UCSD-AML1 (cell line): ENCODE results near the gene ARHGAP45.
A peak's percentile ranks its signal among the peaks of the same experiment; 100 is the strongest.

Source experiments
- DNase-seq: peaks from one replicate; lab custom pipeline; 2025; ENCODE audit not compliant: unreplicated experiment; lab: John Stamatoyannopoulos, UW

ARHGAP45 gene

GRCh38 chr19:1070576-1070930 lies 3.6 kb downstream of the ARHGAP45 start:
- no peak for DNase-seq

DNA sequence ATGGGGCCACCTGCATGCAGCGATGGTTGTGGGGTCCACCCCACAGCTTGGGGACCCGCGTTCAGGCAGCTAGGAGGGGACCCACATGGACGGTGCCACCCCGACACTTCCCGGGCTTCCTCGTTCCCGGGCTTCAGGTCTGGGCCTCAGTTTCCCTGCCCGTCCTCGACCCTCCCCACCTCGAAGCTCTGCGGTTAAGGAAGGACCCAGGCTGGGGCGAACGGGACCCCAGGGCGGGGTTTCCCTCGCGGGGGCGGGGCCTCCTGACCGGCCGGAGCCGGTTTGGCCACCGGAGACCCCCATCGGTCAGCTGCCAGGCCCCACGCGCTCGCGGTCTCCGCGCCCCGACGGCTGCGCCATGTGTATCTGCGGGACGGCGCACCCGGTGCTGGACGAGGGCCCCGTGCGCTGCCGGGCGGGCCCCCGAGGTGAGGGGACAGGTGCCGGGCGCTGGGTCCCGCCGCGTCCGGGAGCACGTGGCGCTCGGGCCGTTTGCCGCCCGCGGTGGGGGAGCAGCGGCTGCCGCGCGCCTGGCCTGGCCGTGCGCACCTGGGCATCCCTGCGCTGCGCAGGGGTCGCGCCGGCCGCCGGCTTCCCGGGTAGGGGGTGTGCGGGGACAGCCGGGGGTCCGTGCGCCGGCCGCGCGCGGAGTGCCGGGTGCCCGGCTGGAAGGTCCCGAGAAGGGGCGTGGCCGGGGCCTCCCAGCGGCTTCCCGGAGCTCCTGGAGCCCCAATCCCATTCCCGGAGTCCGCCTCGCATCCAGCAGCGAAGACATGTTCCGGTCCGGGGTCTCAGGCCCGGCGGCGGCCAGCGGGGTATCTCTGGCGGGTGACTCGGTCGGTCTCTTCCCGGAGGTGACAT lies 4.2 kb downstream of the ARHGAP45 start:
- DNase-seq = no peak

DNA sequence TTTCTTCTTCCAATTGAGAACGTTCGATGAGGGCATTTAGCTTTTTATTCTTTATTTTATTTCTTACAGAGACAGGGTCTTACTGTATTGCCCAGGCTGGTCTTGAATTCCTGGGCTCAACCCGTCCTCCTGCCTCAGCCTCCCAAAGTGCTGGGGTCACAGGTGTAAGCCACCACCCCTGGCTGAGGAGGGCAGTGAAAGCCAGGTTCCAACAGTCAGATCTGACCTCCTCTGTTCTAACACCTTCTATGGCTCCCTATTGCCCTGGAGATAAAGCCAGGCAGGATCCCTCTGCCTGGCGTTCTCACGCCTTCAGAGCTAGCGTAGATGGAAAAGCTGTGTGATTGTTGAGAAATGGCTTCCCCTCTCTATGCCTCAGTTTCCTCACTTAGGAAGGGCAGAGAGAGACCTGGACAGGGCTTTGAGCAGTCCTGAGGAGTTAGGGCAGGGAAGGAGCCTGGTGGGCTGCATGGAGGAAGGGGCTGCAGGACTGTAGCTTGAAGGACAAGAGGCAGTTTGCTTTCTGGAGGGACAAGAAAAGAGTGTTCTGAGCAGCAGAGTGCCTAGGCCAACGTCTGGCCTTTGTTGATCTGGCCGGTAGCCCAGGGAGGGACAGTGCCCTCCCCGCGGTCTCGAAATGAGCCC lies 5.5 kb downstream of the ARHGAP45 start:
- no peak for DNase-seq

DNA sequence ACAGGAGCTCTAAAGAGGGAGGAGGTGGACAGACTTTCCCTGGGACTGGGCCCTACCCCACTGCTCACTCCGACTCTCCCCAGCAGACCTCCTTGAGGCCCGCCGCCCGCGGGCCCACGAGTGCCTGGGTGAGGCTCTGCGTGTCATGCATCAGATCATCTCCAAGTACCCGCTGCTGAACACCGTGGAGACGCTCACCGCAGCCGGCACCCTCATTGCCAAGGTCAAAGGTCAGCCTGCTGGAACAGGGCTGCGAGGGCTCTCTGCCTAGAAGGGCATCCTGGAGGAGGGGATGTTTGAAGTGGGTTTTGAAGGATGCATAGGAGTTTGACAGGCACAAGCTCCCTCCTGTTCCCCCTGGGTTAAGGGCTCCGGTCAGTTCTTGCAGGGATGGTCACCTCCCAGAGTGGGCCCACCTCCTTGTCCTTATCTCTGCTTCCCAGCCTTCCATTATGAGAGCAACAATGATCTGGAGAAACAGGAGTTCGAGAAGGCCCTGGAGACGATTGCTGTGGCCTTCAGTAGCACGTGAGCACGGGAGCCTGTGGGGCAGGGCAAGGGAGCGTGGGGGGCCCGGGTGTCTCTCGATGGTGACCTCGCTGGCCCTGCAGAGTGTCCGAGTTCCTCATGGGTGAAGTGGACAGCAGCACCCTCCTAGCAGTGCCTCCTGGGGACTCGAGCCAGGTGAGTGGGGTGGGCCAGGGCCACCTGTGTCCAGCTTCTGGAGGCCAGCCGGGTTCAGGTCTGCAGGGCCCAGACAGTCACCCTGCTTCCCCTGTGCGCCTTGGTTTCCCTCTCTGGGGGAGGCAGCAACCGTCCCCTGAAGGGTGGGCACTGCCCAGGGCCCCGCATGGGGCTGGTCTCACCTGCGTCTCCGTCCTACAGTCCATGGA lies 6.3 kb downstream of the ARHGAP45 start:
- DNase-seq = no peak

DNA sequence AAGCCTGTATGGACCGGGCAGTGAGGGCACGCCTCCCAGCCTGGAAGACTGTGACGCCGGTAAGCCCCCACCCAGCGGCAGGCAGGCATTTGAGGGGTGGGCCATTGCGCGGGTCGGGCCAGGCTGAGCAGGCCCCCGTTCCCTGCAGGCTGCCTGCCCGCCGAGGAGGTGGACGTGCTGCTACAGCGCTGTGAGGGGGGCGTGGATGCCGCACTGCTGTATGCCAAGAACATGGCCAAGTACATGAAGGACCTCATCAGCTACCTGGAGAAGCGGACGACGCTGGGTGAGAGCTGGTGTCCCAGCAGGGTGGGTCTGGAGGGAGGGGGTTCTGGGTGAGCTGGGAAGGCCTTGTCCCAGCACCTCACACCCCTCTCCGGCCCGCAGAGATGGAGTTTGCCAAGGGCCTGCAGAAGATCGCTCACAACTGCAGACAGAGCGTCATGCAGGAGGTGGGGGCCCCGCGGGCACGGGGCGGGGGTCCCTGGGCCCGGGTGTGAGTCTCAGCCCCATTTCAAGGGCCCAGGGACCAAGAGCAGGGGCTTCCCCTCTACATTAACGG lies 7.1 kb downstream of the ARHGAP45 start:
- DNase-seq = no peak

DNA sequence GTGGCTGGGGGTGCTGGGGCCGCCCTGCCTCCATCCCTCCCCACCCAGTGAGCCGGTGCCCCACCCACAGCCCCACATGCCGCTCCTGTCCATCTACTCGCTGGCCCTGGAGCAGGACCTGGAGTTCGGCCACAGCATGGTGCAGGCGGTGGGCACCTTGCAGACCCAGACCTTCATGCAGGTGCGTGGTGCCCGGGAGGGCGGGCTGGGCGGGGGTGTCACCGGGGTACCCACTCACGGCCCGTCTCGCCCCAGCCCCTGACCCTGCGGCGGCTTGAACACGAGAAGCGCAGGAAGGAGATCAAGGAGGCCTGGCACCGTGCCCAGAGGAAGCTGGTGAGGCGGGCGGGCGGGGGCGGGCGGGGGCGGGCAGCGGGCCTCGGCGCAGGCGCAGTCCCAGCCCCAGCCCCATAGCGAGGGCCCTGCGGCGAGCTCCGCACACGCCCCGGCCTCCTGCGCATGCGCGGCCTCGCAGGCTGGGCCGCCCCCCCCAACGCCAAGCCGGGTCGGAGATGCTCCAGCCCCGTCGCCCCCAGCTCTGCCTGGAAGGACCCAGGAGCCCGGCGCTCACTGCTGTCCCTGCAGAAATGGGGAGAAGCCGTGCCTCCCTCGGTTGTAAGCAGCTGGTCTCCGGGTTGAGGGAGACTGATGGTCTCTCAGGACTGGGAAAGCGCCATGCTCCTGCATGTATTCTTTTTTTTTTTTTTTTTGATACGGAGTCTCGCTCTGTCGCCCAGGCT lies 7.7 kb downstream of the ARHGAP45 start:
- peak; percentile 86 for DNase-seq

DNA sequence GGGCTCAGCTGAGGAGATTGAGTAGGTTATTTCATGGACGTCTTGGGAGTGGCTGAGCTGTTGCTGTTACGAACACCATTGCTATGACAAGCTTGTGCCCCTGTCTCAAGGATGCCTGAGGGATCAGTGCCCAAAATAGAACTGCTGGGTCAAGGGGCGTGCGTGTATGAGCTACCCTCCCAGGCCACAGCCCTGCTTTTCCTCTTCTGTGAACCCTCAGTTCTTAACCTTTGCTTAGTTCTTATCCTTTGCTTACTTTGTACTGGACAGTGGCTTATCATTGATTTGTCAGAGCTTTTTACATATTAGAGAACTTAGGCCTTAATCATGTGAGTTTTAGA lies 9.0 kb downstream of the ARHGAP45 start:
- no peak for DNase-seq

DNA sequence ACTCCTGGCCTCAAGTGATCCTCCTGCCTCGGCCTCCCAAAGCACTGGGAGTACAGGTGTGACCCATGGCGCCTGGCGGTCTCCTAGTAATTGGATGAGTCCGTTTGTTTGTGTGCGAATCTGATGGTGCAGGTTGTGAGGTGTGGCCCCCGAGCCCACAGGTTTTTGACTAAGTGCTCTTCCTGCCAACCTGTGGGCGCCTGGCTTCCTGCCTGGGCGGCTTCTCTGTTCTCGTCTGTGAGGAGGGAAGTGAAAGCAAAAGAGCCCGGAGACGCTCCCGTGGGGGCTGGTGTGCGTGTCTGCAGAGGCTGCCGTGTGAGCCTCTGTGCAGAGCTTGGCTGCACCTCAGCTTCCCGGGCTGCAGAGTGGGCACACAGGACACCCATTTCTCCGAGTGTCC lies 10.0 kb downstream of the ARHGAP45 start:
- peak; percentile 69 for DNase-seq

DNA sequence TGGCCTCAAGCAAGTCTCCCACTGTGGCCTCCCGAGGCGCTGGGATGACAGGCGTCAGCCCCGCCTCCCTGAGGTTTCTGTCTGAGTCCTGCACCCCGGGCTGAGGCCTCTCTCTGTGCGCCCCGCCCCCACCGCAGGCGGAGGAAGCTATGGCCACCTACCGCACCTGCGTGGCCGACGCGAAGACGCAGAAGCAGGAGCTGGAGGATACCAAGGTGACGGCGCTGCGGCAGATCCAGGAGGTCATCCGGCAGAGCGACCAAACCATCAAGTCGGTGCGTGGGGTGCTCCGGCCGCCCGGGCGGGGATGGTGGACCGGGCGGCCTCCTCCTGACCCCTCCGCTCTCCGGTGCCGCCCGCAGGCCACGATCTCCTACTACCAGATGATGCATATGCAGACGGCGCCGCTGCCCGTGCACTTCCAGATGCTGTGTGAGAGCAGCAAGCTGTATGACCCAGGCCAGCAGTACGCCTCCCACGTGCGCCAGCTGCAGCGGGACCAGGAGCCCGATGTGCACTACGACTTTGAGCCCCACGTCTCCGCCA lies 12.7 kb downstream of the ARHGAP45 start:
- no peak for DNase-seq

DNA sequence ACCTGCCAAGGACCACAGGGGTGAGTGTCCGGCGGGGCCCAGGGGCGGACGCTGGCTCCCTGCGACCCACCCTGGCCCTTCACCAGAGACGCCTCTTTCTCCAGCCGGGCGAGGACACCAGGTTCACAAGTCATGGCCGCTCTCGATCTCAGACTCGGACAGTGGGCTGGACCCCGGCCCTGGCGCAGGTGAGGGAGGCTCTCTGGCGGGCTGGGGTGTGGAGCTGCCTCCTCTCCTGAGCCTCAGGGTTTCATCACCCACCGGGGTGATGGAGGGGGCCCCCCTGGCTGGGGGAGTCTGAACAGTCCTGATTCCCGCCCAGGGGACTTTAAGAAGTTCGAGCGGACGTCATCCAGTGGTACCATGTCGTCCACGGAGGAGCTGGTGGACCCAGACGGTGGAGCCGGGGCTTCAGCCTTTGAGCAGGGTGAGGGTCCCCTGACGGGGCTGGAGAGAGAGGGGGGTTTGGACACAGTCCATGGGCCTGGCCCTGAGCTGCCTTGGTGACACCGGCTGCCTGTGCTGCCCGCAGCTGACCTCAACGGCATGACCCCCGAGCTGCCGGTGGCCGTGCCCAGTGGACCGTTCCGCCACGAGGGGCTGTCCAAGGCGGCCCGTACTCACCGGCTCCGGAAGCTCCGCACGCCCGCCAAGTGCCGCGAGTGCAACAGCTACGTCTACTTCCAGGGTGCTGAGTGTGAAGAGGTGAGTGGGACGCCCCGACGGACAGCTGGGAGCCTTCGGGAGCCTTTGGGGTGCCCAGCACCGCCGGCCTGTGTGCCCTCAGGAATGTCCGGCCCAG lies 13.6 kb downstream of the ARHGAP45 start:
- DNase-seq = no peak

DNA sequence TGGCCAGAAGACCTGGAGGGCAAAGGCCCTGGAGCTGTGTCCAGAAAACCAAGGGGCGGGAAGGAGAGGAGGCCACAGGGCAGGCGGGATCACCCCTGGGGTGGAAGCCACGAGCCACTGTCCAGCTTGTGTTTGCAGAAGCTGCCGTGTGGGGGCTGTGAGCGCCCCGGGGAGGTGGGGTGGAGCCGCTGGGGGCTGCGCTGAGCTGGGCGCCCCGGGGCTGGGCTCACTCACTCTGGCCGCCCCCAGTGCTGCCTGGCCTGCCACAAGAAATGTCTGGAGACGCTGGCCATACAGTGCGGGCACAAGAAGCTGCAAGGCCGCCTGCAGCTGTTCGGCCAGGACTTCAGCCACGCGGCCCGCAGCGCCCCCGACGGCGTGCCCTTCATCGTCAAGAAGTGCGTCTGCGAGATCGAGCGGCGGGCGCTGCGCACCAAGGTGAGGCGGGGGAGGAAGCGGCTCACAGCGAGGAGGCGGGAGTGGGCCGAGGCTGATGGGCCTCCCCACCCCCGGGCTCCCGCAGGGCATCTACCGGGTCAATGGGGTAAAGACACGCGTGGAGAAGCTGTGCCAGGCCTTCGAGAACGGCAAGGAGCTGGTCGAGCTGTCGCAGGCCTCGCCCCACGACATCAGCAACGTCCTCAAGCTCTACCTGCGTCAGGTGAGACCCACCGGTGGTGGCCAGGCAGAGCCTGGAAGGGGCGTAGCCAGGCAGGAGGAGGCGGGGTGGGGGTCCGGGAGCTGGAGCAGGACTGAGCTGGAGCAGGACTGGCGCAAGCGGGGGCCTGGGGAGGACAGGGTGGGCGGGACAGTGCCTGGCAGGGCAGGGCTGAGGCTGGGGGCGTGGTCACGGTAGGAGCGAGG lies 14.6 kb downstream of the ARHGAP45 start:
- no peak for DNase-seq

GRCh38 chr19:1082165-1082927 lies 15.4 kb downstream of the ARHGAP45 start:
- DNase-seq = no peak

DNA sequence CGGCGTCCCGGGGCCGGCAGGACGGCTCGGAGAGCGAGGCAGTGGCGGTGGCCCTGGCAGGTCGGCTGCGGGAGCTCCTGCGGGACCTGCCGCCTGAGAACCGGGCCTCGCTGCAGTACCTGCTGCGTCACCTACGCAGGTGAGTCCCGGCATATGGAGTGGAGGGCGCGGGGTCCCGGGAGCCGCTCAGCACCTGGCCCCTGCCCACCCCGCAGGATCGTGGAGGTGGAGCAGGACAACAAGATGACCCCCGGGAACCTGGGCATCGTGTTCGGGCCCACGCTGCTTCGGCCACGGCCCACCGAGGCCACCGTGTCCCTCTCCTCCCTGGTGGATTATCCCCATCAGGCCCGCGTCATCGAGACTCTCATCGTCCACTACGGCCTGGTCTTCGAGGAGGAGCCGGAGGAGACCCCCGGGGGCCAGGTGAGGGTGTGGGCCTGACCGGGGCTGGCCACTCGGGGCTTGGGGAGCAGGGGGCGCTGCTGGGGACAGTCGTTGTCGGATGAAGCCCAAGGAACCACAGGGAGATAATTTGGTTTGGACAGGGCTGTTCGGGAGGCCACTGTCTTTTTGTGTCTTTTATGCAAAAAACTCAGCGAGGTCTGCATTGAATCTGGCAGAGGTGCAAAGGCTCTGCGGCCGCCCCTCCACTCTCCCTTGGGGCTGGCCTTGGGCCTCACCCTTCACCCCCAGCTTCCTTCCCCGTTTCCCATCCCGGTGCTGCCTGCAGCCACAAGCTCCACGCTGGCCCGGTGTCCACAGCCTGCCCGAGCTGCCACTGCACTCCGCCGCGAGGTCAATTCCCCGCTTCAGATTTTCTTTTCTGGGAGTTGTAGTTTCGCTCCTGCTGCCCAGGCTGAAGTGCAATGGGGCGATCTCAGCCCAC lies 16.2 kb downstream of the ARHGAP45 start:
- no peak for DNase-seq

DNA sequence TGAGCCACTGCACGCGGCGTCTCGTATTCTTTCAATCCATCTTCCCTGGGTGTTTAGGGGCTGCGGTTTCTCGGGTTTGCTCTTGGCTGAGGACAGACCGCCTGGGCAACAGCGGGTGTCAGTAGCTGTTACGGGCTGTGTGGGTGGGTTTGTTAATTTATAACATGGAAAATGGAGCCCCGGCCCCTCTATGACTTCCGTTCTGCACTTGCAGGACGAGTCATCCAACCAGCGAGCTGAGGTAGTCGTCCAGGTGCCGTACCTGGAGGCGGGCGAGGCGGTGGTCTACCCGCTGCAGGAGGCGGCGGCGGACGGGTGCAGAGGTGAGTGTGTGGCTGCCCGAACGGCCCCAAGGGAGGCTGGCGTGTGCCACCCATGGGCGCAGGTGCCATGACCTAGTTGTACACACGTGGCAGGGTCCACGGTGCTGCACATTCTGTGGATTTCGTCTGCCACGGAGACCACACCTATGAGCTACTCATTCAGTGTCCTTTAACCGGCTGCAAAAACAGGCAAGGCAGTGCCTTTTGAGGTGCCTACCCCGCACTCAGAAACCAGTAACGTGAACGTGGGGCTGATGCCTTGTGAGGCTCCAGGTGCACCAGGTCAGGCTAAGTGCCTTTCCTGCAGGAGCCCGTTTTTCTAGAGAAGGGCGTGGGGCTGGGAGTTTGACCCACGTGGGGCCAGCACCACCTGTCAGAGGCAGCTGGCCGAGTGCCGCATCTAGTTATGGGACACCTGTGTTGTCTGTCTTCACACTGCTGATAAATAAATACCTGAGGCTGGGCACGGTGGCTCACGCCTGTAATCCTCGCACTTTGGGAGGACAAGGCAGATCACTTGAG lies 17.3 kb downstream of the ARHGAP45 start:
- no peak for DNase-seq

- no peak for DNase-seq
These were observed 18.2 kb downstream of the ARHGAP45 start for GRCh38 chr19:1085053-1085658.
